SK-N-MC (cell line): ENCODE measurements around the gene SYNPO2.

Source experiments
- DNase-seq: peaks from one replicate; pipeline ENCODE4 v3.0.0-alpha.2; 2011; ENCODE audit warnings: low read depth, low spot score
- H3K27ac ChIP-seq: fragments of 200-600 bp; sonication (generic); 2 replicates; pipeline ENCODE4 v1.5.1; 2016; ENCODE audit warnings: mixed run types
- H3K36me3 ChIP-seq: fragments of 200-600 bp; sonication (generic); 2 replicates; pipeline ENCODE4 v1.6.1; 2017; ENCODE audit warnings: antibody characterized with exemption, low read length, mixed read lengths; ENCODE audit not compliant: insufficient read depth
- H3K4me3 ChIP-seq: fragments of 200-600 bp; sonication (generic); 2 replicates; pipeline ENCODE4 v1.5.1; 2016
- H3K9ac ChIP-seq: fragments of 200-600 bp; sonication (generic); 2 replicates; pipeline ENCODE4 v1.8.0; 2017; ENCODE audit warnings: mixed run types, mixed read lengths; ENCODE audit not compliant: insufficient read length
- H3K9me3 ChIP-seq: fragments of 200-600 bp; sonication (generic); 2 replicates; pipeline ENCODE4 v1.6.1; 2017; ENCODE audit warnings: low read depth, mild to moderate bottlenecking, antibody characterized with exemption, low read length, moderate library complexity, mixed read lengths
- EZH2 ChIP-seq: fragments of 200-600 bp; sonication (generic); IDR thresholded peaks from one replicate; pipeline ENCODE4 v1.6.1; 2017; ENCODE audit warnings: antibody characterized with exemption
- FOXP2 ChIP-seq: optimal IDR thresholded peaks from 2 replicates; pipeline ENCODE3; 2011; ENCODE audit warnings: mild to moderate bottlenecking, moderate library complexity; ENCODE audit not compliant: insufficient read depth; ENCODE audit errors: extremely low read length, control extremely low read depth
- POLR2AphosphoS5 ChIP-seq: IDR thresholded peaks from 2 replicates; pipeline ENCODE4 v1.6.1; 2012; ENCODE audit warnings: mild to moderate bottlenecking, low read depth, low read length, borderline replicate concordance

The SYNPO2 gene

GRCh38 chr4:118888666-118889311 is at the start of gene SYNPO2:
Gene SYNPO2, plus strand, starts transcription at chr4:118888854. Its CDS starts 183 bp downstream, at chr4:118889037.
- H3K4me3 ChIP-seq = no peak within 1 kb of the TSS; the same call in 1 of the 2 replicates
- H3K27ac ChIP-seq = no peak within 1 kb of the TSS
- no peak within 1 kb of the TSS for H3K9ac ChIP-seq
- no peaks in the 10 kb centered on the region for H3K9me3 ChIP-seq
- H3K36me3 ChIP-seq = no peaks in the 10 kb centered on the region
- DNase-seq = no peak
- TF ChIP-seq FOXP2 (no peak), EZH2 (no peak), POLR2AphosphoS5 (no peak)

DNA sequence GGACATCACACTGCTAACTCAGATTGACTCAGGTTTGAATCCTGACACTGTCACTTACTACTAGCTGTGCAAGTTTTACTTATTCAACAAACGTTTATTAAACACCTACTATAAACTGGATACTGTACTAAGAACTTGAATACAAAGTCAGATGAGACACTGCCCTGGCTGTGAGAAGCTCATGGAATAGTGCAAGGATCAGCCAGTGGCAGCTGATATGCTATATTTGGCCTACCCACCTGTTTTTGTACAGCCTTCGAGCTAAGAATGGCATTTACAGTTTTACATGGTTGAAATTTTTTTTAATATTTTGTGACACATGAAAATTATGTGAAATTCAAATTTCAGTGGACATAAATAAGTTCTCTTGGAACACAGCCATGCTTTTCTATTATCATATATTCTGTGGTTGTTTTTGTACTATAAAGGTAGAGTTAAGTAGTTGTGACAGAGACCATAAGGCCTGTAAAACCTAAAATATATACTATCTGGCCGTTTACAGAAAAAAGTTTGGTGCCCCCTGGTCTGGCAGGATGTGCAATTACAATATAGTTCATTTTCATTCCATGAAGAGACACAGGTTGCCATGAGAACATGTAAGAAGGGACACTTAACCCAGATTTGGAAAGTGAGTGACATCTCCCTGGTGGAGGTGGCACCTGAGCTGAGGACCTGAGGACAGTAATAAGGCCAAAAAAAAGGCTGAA is 49.3 kb upstream of the SYNPO2 start:
- Histone ChIP-seq H3K9ac (no peak overlapping the region), H3K9me3 (no peaks in the 10 kb centered on the region), H3K4me3 (no peak overlapping the region), H3K36me3 (no peaks in the 10 kb centered on the region), H3K27ac (no peak overlapping the region)
- no peak for TF ChIP-seq EZH2
- TF ChIP-seq POLR2AphosphoS5 = no peak
- TF ChIP-seq FOXP2 = no peak
- no peak for DNase-seq

- Histone ChIP-seq H3K9ac (no peak overlapping the region), H3K4me3 (no peak overlapping the region), H3K36me3 (no peaks in the 10 kb centered on the region), H3K27ac (no peak overlapping the region), H3K9me3 (no peaks in the 10 kb centered on the region)
- TF ChIP-seq POLR2AphosphoS5 = no peak
- no peak for DNase-seq
Observed at GRCh38 chr4:118842055-118842454, 46.6 kb upstream of the SYNPO2 start.

DNA sequence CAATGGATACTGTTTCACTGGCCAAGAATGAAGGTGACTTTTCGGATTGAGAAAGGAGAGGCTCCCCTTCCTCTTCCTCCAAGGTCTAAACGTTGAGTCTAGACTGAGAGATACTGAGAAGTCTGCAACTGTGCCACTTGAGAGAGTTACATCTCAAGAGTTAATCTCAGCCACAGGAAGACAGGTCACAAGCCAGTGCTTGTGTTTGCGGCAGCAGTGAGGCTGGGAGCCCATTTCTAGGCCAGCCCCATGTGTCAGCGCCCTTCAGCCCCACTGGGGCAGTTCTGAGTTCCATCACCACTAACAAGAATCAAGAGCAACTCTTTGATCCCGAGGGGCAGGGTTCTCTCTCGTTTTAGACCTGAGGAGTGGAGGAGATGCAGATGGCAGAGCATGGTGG is 45.4 kb upstream of the SYNPO2 start:
- Histone ChIP-seq H3K4me3 (no peak overlapping the region), H3K9ac (no peak overlapping the region), H3K27ac (no peak overlapping the region), H3K36me3 (no peaks in the 10 kb centered on the region), H3K9me3 (no peaks in the 10 kb centered on the region)
- TF ChIP-seq POLR2AphosphoS5 (no peak), EZH2 (no peak), FOXP2 (no peak)
- DNase-seq = no peak

- DNase-seq = no peak
- no peak for TF ChIP-seq EZH2
- TF ChIP-seq FOXP2 = no peak
- TF ChIP-seq POLR2AphosphoS5 = no peak
- no peak overlapping the region for H3K9ac ChIP-seq
- H3K36me3 ChIP-seq = no peaks in the 10 kb centered on the region
- H3K9me3 ChIP-seq = no peaks in the 10 kb centered on the region
- no peak overlapping the region for H3K27ac ChIP-seq
- H3K4me3 ChIP-seq = no peak overlapping the region
Observed at GRCh38 chr4:118845552-118846050, 43.1 kb upstream of the SYNPO2 start.

GRCh38 chr4:118846979-118847378 is 41.7 kb upstream of the SYNPO2 start:
- no peak for DNase-seq
- Histone ChIP-seq H3K27ac (no peak overlapping the region), H3K4me3 (no peak overlapping the region), H3K9ac (no peak overlapping the region), H3K36me3 (no peaks in the 10 kb centered on the region), H3K9me3 (no peaks in the 10 kb centered on the region)
- TF ChIP-seq POLR2AphosphoS5 (no peak), FOXP2 (no peak), EZH2 (no peak)

DNA sequence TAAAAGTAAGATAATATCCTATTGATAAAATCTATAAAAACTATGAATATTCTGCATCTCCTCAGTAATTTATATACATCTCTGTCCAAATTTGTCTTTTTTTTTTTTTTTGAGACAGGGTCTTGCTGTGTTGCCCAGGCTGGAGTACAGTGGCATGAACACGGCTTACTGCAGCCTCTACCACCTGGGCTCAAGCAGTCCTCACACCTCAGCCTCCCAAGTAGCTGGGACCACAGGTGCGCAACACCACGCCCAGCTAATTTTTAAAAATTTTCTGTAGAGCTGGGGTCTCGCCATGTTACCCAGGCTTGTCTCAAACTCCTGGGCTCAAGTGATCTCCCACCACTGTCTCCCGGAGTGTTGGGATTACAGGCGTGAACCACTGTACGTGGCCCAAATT is 40.4 kb upstream of the SYNPO2 start:
- Histone ChIP-seq H3K9ac (no peak overlapping the region), H3K4me3 (no peak overlapping the region), H3K9me3 (no peaks in the 10 kb centered on the region), H3K27ac (no peak overlapping the region), H3K36me3 (no peaks in the 10 kb centered on the region)
- TF ChIP-seq EZH2 (no peak), POLR2AphosphoS5 (no peak), FOXP2 (no peak)
- DNase-seq = no peak

DNA sequence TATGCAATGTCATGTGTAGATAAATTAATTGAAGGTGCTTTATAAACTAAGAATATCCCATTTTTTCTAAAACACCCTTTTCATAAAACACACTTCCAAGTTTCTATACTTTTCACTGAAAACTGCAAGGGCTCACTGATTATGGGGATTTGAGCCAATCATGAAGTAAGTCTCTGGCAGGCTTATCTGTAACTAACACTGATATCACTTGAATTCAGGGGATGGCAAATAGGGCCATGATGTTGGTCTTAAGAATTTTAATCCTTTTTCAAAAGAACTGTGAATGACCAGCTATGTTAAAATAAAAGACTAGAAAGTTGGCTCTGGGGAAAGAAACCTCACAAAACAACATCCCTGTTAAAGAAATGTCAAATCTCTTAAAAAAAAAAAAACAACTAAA is 39.8 kb upstream of the SYNPO2 start:
- Histone ChIP-seq H3K9ac (no peak overlapping the region), H3K36me3 (no peaks in the 10 kb centered on the region), H3K27ac (no peak overlapping the region), H3K4me3 (no peak overlapping the region), H3K9me3 (no peaks in the 10 kb centered on the region)
- DNase-seq = no peak
- TF ChIP-seq FOXP2 (no peak), POLR2AphosphoS5 (no peak), EZH2 (no peak)
